GM15510 (cell line): ENCODE data around the gene MFSD6.

Source experiments
- POLR2A ChIP-seq: IDR thresholded peaks from 3 replicates; pipeline ENCODE4 v1.6.1; 2011; ENCODE audit warnings: borderline replicate concordance; ENCODE audit not compliant: insufficient read length; ENCODE audit errors: extremely low read depth

The MFSD6 gene

GRCh38 chr2:190465060-190465459 lies 56.9 kb downstream of the MFSD6 start:
- no peak for TF ChIP-seq POLR2A

GRCh38 chr2:190466819-190467446 lies 58.8 kb downstream of the MFSD6 start:
- TF ChIP-seq POLR2A = no peak

- TF ChIP-seq POLR2A = no peak
These were observed 59.5 kb downstream of the MFSD6 start for GRCh38 chr2:190467575-190468083.

GRCh38 chr2:190468814-190469569 lies 60.8 kb downstream of the MFSD6 start:
- no peak for TF ChIP-seq POLR2A

GRCh38 chr2:190469771-190470170 lies 61.6 kb downstream of the MFSD6 start:
- no peak for TF ChIP-seq POLR2A

GRCh38 chr2:190470256-190470826 lies 62.2 kb downstream of the MFSD6 start:
- no peak for TF ChIP-seq POLR2A

GRCh38 chr2:190477661-190478454 lies 69.7 kb downstream of the MFSD6 start:
- TF ChIP-seq POLR2A = no peak

GRCh38 chr2:190478572-190479195 lies 70.5 kb downstream of the MFSD6 start:
- TF ChIP-seq POLR2A = no peak

- no peak for TF ChIP-seq POLR2A
These were observed 73.2 kb downstream of the MFSD6 start for GRCh38 chr2:190481339-190481738.

GRCh38 chr2:190482451-190482850 lies 74.3 kb downstream of the MFSD6 start:
- no peak for TF ChIP-seq POLR2A

GRCh38 chr2:190486037-190486623 lies 78.0 kb downstream of the MFSD6 start:
- TF ChIP-seq POLR2A = no peak

GRCh38 chr2:190488516-190489233 lies 80.5 kb downstream of the MFSD6 start:
- no peak for TF ChIP-seq POLR2A

- TF ChIP-seq POLR2A = no peak
These were observed 81.3 kb downstream of the MFSD6 start for GRCh38 chr2:190489475-190489874.
